GOT3 (cell line): ENCODE data around the gene AHDC1.

Source experiments
- DNase-seq: peaks from one replicate; lab custom pipeline; 2025; ENCODE audit warnings: mixed read lengths; lab: John Stamatoyannopoulos, UW

The AHDC1 gene

GRCh38 chr1:27531959-27532685, 71.8 kb downstream of the AHDC1 start:
- no peak for DNase-seq

DNA sequence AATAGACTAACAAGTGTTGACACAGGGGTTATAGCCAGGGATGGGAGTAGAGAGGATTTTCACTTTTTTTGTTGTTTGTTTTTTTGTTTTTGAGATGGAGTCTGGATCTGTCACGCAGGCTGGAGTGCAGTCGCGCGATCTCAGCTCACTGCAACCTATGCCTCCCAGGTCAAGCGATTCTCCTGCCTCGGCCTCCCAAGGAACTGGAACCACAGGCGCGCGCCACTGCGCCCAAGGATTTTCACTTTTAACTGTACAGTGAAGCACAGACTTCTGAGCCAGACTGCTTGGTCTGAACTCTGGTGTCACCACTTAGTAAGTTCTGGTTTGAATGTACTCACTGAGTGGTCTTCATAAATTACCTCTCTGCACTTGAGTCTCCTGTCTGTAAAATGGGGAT, 73.8 kb downstream of the AHDC1 start:
- DNase-seq = no peak

GRCh38 chr1:27529704-27530018, 74.3 kb downstream of the AHDC1 start:
- DNase-seq = no peak

DNA sequence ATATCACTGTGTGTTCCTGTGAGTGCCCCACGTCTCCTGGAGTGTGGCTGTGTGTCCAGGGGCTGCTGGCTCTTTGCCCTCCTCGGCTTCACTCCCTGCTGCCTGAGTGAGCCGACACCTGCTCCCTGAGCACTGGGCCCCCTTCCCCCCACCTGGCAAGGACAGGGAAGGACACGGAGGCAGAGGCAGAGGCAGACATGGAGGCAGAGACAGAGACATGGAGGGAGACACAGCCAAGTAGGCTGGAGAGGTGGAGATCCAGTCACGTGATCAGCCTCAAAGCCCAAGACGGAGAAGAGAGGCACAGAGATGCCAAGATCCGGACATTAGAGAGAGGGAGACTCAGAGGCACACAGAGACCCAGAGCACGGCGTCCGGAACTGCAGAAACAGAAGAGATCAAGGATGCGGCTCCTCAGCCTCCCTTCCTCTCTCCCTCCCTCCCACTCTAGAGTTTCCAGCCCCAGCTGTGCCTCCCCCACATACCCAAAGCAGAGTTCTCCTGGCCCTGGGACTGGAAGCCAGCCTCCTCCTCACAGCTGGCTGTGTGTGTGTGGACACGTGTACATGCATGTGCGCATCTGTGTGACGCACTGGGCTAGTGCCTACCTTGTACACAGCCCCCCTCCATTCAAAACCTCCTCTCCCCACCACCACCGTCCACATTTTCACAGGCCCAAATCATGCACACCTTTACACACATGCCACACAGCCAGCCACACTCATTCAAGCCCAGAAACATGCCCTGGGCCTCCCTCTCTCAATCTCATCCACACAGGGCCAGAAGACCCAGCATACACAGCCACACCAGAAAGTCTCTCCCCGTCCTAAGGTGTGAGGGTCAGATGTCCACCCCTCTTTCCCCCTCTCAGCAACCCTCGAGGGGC, 74.9 kb downstream of the AHDC1 start:
- DNase-seq = no peak

- DNase-seq = no peak
Measured at GRCh38 chr1:27527890-27528817, 75.8 kb downstream of the AHDC1 start.

GRCh38 chr1:27527223-27527889, 76.6 kb downstream of the AHDC1 start:
- DNase-seq = no peak

- DNase-seq = no peak
Measured at GRCh38 chr1:27526569-27527222, 77.2 kb downstream of the AHDC1 start.

- no peak for DNase-seq
Measured at GRCh38 chr1:27525296-27526272, 78.4 kb downstream of the AHDC1 start.

DNA sequence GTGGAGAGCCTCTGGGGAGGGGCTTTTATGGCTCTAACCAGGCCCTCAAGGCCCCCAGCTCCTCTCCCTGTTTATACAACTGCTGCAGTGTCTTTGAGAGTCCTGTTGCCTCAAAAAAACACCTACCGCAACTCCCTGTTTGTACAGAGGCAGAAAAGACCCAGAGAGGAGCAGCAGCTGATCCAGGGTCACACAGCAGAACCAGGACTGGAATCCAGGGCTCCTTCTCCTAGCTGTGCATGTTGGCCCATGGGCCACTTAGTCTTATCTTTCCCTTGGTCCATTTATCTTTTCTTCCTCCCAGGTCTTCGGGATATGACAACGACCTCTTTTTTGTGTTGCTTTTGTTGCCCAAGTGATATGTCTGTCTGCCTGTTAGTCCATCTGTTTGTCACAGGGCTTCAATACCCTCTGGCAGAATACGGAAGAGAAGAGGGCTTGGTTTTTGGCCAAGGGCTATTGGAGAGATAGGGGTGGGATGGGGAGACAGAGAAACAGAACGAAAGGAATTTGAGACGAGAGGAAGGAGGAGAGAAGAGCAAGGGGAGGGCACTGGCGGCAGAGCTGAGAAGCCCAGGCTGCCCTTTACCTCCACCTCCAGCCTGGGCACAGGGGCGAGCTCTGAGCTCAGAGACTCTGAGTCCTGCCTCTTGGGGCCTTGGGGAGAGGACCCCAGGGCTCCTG, 80.5 kb downstream of the AHDC1 start:
- no peak for DNase-seq

- DNase-seq = no peak
Measured at GRCh38 chr1:27522432-27523336, 81.3 kb downstream of the AHDC1 start.

GRCh38 chr1:27521861-27522431, 82.0 kb downstream of the AHDC1 start:
- no peak for DNase-seq

- no peak for DNase-seq
Measured at GRCh38 chr1:27521336-27521831, 82.6 kb downstream of the AHDC1 start.

GRCh38 chr1:27520651-27521050, 83.3 kb downstream of the AHDC1 start:
- DNase-seq = no peak

- DNase-seq = no peak
Measured at GRCh38 chr1:27519331-27520258, 84.3 kb downstream of the AHDC1 start.

- DNase-seq = no peak
Measured at GRCh38 chr1:27518808-27519207, 85.1 kb downstream of the AHDC1 start.

GRCh38 chr1:27517907-27518718, 85.8 kb downstream of the AHDC1 start:
- no peak for DNase-seq
